ENCODE results near the gene RNF17.

Gene RNF17

GRCh38 chr13:24888291-24888931, 124.4 kb downstream of the RNF17 start:
- no peak for DNase-seq (ENCODE audit: low read depth)
- H3K4me3 ChIP-seq (ENCODE audit: low read depth, low read length) = no peak overlapping the region

GRCh38 chr13:24890256-24890655, 126.3 kb downstream of the RNF17 start:
- no peak overlapping the region for H3K4me3 ChIP-seq (ENCODE audit: low read depth, low read length)
- no peak for DNase-seq (ENCODE audit: low read depth)

- H3K4me3 ChIP-seq (ENCODE audit: low read depth, low read length) = no peak overlapping the region
- DNase-seq (ENCODE audit: low read depth) = no peak
These were observed 127.6 kb downstream of the RNF17 start for GRCh38 chr13:24891476-24892108.

DNA sequence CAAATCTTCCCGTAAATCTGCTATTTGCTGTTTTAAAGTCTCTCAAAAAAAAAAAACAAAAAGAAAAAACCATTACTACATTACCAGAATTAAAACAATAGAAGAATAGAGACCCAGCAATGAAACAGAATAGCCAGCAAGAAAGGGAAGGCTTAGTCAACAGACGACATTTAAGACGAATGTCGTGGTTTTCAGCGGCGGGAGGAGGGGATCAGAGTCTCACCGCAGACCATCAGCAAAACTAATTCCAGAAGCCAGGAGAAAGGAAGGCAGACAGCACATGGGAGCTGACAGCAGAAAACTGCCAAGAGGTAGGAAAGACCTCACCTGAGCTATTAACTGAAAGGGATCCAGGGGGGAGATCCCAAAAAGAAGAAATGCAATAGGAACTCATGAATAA, 128.9 kb downstream of the RNF17 start:
- no peak overlapping the region for H3K4me3 ChIP-seq (ENCODE audit: low read depth, low read length)
- no peak for DNase-seq (ENCODE audit: low read depth)

- no peak for DNase-seq (ENCODE audit: low read depth)
- H3K4me3 ChIP-seq (ENCODE audit: low read depth, low read length) = no peak overlapping the region
These were observed 129.9 kb downstream of the RNF17 start for GRCh38 chr13:24893863-24894262.

GRCh38 chr13:24894277-24894971, 130.5 kb downstream of the RNF17 start:
- DNase-seq (ENCODE audit: low read depth) = no peak
- no peak overlapping the region for H3K4me3 ChIP-seq (ENCODE audit: low read depth, low read length)

GRCh38 chr13:24894972-24895300, 131.0 kb downstream of the RNF17 start:
- DNase-seq (ENCODE audit: low read depth) = no peak
- no peak overlapping the region for H3K4me3 ChIP-seq (ENCODE audit: low read depth, low read length)

DNA sequence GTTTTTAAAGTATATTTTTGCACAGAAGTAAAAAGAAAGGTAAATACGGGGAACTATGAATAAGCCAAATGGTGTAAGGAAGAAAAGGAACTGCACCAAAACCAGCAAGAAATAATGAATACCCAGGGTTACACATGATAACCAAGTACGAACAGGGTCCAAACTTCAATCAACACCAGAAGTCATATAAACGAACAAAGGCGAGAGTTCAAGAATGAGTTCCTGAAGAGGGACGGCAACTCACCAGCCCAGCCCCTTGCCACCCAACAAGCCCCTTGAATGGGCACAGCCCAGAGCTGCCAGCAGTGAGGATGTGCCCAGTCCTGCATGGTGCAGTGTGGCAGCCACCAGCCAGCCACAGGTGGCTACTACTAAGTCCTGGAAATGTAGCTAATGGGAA, 132.1 kb downstream of the RNF17 start:
- no peak for DNase-seq (ENCODE audit: low read depth)
- H3K4me3 ChIP-seq (ENCODE audit: low read depth, low read length) = no peak overlapping the region

- H3K4me3 ChIP-seq (ENCODE audit: low read depth, low read length) = no peak overlapping the region
- DNase-seq (ENCODE audit: low read depth) = no peak
These were observed 133.3 kb downstream of the RNF17 start for GRCh38 chr13:24897293-24897692.

DNA sequence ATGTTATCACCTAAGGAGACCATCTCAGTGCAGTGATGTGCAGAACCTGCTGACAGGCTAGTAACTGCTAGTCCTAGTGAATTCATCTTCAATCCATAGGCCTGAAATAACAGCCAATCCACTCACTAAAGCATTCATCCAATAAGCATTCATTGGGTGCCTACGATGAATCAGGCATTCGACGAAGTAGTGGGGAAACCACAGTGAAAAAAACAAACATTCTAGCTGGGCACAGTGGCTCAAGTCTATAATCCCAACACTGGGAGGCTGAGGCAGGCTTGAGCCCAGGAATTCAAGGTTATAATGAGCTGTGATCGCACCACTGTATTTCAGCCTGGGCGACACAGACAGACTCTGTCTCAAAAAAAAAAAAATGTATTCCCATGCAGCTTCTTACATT, 135.6 kb downstream of the RNF17 start:
- no peak overlapping the region for H3K4me3 ChIP-seq (ENCODE audit: low read depth, low read length)
- DNase-seq (ENCODE audit: low read depth) = no peak

GRCh38 chr13:24900507-24900906, 136.5 kb downstream of the RNF17 start:
- DNase-seq (ENCODE audit: low read depth) = no peak
- H3K4me3 ChIP-seq (ENCODE audit: low read depth, low read length) = no peak overlapping the region

GRCh38 chr13:24905242-24905641, 141.3 kb downstream of the RNF17 start:
- no peak for DNase-seq (ENCODE audit: low read depth)
- H3K4me3 ChIP-seq (ENCODE audit: low read depth, low read length) = no peak overlapping the region

GRCh38 chr13:24906268-24906667, 142.3 kb downstream of the RNF17 start:
- no peak for DNase-seq (ENCODE audit: low read depth)
- H3K4me3 ChIP-seq (ENCODE audit: low read depth, low read length) = no peak overlapping the region

- H3K4me3 ChIP-seq (ENCODE audit: low read depth, low read length) = no peak overlapping the region
- no peak for DNase-seq (ENCODE audit: low read depth)
These were observed 146.6 kb downstream of the RNF17 start for GRCh38 chr13:24910502-24911132.

GRCh38 chr13:24911133-24911908, 147.4 kb downstream of the RNF17 start:
- DNase-seq (ENCODE audit: low read depth) = no peak
- H3K4me3 ChIP-seq (ENCODE audit: low read depth, low read length) = no peak overlapping the region

DNA sequence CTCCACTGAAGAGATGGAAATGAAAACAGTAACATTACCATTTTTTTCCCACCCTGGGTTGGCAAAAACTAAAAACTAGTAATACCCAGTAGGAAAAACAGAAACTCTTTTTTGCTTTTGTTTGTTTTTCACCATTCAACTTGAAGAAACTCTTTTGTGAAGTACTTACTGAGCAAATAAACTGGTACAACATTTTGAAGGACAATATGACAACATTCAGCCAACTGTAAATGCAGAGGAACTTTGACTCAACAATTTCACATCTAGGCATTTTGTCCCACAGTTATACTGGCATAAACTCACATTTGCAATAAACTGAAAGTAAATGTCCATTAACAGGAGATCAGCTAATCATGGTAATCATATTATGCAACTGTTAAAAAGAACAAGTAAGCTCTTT, 152.5 kb downstream of the RNF17 start:
- H3K4me3 ChIP-seq (ENCODE audit: low read depth, low read length) = no peak overlapping the region
- no peak for DNase-seq (ENCODE audit: low read depth)

- no peak overlapping the region for H3K4me3 ChIP-seq (ENCODE audit: low read depth, low read length)
- DNase-seq (ENCODE audit: low read depth) = no peak
These were observed 157.0 kb downstream of the RNF17 start for GRCh38 chr13:24921003-24921402.

DNA sequence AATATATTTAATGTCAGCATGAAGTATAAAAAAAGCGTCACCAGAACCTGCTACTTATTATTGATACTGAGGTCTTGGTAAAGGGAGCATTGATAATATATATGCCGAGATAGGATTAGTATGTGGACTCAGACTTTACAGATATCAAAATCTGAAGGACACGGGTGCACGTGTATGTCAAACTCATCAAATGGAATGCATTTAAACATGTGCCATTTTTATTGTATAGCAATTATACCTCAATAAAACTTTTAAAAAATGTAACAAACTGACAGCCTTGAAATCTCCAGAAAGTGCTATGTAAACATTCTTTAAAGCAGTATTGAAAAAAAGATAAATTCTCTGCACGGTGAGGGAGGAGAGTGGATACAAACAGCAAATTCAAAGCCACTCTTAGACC, 157.9 kb downstream of the RNF17 start:
- no peak for DNase-seq (ENCODE audit: low read depth)
- peak overlapping the region; percentile 90 for H3K4me3 ChIP-seq (ENCODE audit: low read depth, low read length)

- DNase-seq (ENCODE audit: low read depth) = no peak
- H3K4me3 ChIP-seq (ENCODE audit: low read depth, low read length) = peak overlapping the region; percentile 90
These were observed 158.4 kb downstream of the RNF17 start for GRCh38 chr13:24922387-24922744.

All from skeletal muscle cell (primary cell).